LNCAP (cell line): ENCODE measurements around the gene FKBP8.

Source experiments
- TF ChIP-seq, protein P1 (sequence below): fragments of 450-650 bp; IDR thresholded peaks from 2 replicates; pipeline ENCODE4 v1.5.1; 2017; ENCODE audit warnings: mild to moderate bottlenecking

The FKBP8 gene

DNA sequence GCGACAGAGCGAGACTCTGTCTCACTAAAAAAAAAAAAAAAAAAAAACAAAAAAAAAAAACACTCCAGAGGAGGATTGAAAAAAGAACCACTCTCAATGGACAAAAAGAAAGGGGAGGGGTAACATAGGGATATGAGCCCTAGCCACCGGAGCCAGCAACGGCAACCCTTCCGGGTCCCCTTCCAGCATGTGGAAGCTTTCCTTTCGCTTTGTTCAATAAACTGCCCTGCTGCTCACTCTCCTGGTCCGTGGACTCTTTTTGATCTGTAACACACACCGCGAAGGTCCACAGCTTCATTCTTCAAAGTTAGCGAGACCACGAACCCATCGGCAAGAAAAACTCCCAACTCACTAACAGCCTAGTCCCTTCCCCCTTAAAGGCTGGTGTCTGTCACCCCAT is 44.2 kb upstream of the FKBP8 start:
- TF ChIP-seq, protein P1, sequence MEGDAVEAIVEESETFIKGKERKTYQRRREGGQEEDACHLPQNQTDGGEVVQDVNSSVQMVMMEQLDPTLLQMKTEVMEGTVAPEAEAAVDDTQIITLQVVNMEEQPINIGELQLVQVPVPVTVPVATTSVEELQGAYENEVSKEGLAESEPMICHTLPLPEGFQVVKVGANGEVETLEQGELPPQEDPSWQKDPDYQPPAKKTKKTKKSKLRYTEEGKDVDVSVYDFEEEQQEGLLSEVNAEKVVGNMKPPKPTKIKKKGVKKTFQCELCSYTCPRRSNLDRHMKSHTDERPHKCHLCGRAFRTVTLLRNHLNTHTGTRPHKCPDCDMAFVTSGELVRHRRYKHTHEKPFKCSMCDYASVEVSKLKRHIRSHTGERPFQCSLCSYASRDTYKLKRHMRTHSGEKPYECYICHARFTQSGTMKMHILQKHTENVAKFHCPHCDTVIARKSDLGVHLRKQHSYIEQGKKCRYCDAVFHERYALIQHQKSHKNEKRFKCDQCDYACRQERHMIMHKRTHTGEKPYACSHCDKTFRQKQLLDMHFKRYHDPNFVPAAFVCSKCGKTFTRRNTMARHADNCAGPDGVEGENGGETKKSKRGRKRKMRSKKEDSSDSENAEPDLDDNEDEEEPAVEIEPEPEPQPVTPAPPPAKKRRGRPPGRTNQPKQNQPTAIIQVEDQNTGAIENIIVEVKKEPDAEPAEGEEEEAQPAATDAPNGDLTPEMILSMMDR = no peak

DNA sequence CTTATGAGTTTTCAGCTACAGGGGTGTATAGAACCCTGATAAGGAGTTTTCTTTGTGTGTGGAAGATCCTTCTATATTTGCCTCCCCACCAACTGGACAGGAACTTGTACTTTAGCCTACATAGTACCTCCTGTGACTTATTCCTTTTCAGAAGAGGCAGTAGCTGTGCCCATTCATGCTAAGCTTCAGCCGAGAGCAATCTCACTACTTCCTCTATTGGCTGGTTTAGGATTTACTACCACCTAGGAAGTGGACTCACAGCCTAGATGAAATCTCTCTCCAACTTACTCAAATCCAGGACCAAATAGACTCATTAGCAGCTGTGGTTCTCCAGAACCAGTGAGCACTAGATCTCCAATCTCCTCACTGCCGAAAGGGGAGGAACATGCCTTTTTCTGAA is 42.9 kb upstream of the FKBP8 start:
- TF ChIP-seq, protein P1 = no peak

DNA sequence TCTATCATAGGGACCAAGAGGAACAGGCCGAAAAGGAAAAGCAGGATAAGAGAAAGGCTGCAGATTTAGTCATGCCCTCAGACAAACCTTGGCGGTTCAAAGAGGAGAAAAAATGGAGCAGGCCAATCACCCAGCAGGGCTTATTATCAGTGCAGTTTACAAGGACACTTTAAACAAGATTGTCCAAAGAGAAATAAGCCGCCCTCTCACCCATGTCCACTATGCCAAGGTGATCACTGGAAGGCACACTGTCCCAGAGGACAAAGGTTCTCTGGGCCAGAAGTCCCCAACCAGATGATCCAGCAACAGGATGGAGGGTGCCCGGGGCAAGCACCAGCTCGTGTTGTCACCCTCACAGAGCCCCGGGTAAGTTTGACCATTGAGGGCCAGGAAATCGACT is 36.9 kb upstream of the FKBP8 start:
- TF ChIP-seq, protein P1 = no peak

DNA sequence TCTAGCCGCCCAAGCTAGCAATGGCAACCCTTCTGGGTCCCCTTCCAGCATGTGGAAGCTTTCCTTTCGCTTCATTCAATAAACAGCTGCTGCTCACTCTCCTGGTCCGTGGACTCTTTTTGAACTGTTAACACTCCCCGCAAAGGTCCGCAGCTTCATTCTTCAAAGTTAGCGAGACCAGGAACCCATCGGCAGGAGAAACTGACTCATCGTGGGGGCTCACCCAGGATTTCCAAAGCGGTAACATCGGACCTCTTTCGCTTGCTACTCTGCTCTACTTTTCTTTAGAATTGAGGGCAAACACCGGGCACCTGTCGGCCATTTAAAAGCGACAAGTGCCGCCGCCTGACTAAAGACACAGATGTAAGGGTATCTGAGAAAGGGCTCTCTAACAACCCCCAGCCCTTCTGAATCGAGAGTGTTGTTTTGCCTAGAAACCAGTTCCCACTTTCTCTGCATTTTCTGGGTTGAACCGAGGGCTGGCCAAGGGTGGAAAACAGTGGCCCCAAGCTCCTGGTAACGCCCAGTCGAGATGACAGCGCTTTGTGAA is 34.1 kb upstream of the FKBP8 start:
- TF ChIP-seq, protein P1 = no peak

DNA sequence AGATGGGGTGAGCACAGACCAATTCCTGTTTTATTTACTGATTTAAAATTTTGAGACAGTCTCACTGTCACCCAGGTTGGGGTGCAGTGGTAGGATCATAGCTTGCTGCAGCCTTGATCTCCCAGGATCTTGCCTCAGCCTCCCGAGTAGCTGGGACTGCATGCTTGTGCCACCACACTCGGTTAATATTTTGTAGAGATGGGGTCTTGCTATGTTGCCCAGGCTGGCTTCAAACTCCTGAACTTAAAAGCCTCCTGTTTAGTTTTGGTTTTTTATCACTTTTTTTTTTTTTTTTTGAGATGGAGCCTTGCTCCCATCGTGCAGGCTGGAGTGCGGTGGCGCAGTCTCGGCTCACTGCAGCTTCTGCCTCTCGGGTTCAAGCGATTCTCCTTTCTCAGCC is 33.0 kb upstream of the FKBP8 start:
- TF ChIP-seq, protein P1 = no peak

DNA sequence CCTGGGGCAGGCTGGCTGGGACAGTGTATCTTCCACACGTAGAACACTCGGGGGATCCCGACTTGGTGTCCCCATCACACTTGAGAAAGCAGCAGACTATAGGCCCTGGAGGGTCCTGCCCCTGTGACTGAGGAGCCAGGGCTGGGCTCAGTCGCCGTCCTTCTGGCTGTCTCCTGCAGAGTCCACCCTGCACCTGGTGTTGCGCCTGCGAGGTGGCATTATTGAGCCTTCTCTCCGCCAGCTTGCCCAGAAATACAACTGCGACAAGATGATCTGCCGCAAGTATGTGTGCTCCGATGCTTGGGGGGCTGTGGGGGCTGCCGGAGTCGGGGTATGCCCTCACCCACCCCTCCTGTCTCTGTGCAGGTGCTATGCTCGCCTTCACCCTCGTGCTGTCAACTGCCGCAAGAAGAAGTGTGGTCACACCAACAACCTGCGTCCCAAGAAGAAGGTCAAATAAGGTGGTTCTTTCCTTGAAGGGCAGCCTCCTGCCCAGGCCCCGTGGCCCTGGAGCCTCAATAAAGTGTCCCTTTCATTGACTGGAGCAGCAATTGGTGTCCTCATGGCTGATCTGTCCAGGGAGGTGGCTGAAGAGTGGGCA is 31.4 kb upstream of the FKBP8 start:
- TF ChIP-seq, protein P1 = no peak

DNA sequence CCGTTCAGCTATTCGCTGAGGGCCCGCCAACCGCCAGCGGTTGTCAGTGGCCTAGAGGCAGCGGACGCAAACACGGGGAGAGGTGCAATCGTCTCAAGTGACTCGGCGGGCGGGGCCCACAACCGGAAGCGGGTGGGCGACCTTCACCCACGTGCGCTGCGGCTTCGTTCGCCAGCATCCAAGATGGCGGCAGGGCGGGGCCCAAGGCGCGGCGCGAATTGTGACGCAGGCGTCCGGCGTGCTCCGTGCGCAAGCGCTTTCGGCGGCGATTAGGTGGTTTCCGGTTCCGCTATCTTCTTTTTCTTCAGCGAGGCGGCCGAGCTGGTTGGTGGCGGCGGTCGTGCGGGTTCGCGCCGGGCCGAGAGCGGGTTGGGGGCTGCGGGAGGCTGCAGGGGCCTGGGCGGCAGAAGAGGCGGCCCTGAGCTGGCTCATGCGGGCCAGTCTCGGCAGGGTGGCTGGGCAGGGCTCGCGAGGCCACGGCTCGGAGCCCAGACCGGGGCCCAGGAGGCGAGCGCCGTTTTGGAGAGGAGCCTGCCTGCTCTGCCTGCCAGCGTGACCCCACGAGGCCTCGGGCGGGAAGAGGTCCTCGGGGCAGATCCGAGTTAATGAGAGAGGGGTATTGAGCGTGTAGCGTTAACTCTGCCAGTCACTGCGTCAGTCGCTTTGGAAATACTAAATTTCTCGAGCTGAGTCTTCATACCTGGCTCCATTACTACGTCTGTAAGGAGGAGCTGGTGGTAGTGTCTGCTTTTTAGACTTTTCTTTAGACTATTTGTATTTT is 28.4 kb upstream of the FKBP8 start, which contains the start of gene UBA52:
Gene UBA52, plus strand, starts transcription at position 294 of the 781 bp plus-strand sequence. CDS start 1,444 bp downstream, outside the sequence.
- TF ChIP-seq, protein P1 = no peak
